ENCODE measurements around the gene PLCB2.

PLCB2 gene

GRCh38 chr15:40346579-40347558 lies 39.1 kb upstream of the PLCB2 start:
- Histone ChIP-seq H3K27me3 (ENCODE audit: control insufficient read depth, insufficient read depth, low read length, poor library complexity, severe bottlenecking) (no peaks in the 10 kb centered on the region), H3K9me3 (ENCODE audit: control insufficient read depth, low read length) (no peaks in the 10 kb centered on the region), H3K27ac (ENCODE audit: insufficient read depth, low read depth, low read length, poor library complexity, severe bottlenecking) (no peak overlapping the region), H3K4me1 (ENCODE audit: control insufficient read depth, insufficient read depth, low read length) (peaks cover 2% of the 10 kb centered on the region), H3K4me3 (ENCODE audit: insufficient read depth, low read depth, low read length) (no peak overlapping the region), H3K36me3 (ENCODE audit: control insufficient read depth, insufficient read depth, low read length) (no peaks in the 10 kb centered on the region)
- 90% methylated on average over 15 of the region's 15 CpGs for WGBS, 2 experiments

- Histone ChIP-seq H3K36me3 (ENCODE audit: control insufficient read depth, insufficient read depth, low read length) (no peaks in the 10 kb centered on the region), H3K27ac (ENCODE audit: insufficient read depth, low read depth, low read length, poor library complexity, severe bottlenecking) (no peak overlapping the region), H3K4me1 (ENCODE audit: control insufficient read depth, insufficient read depth, low read length) (peaks cover 6% of the 10 kb centered on the region), H3K27me3 (ENCODE audit: control insufficient read depth, insufficient read depth, low read length, poor library complexity, severe bottlenecking) (no peaks in the 10 kb centered on the region), H3K4me3 (ENCODE audit: insufficient read depth, low read depth, low read length) (no peak overlapping the region), H3K9me3 (ENCODE audit: control insufficient read depth, low read length) (no peaks in the 10 kb centered on the region)
- WGBS, 2 experiments = 92 to 93% methylated on average over 6 of the region's 6 CpGs
Observed at GRCh38 chr15:40345867-40346578, 38.3 kb upstream of the PLCB2 start.

GRCh38 chr15:40345225-40345866 lies 37.6 kb upstream of the PLCB2 start:
- Histone ChIP-seq H3K4me1 (ENCODE audit: control insufficient read depth, insufficient read depth, low read length) (peaks cover 13% of the 10 kb centered on the region), H3K9me3 (ENCODE audit: control insufficient read depth, low read length) (no peaks in the 10 kb centered on the region), H3K27ac (ENCODE audit: insufficient read depth, low read depth, low read length, poor library complexity, severe bottlenecking) (no peak overlapping the region), H3K36me3 (ENCODE audit: control insufficient read depth, insufficient read depth, low read length) (no peaks in the 10 kb centered on the region), H3K27me3 (ENCODE audit: control insufficient read depth, insufficient read depth, low read length, poor library complexity, severe bottlenecking) (no peaks in the 10 kb centered on the region), H3K4me3 (ENCODE audit: insufficient read depth, low read depth, low read length) (no peak overlapping the region)
- WGBS, 2 experiments = 86 to 87% methylated on average over 10 of the region's 10 CpGs

- Histone ChIP-seq H3K4me1 (ENCODE audit: control insufficient read depth, insufficient read depth, low read length) (peaks cover 20% of the 10 kb centered on the region), H3K27me3 (ENCODE audit: control insufficient read depth, insufficient read depth, low read length, poor library complexity, severe bottlenecking) (no peaks in the 10 kb centered on the region), H3K4me3 (ENCODE audit: insufficient read depth, low read depth, low read length) (no peak overlapping the region), H3K36me3 (ENCODE audit: control insufficient read depth, insufficient read depth, low read length) (no peaks in the 10 kb centered on the region), H3K9me3 (ENCODE audit: control insufficient read depth, low read length) (no peaks in the 10 kb centered on the region), H3K27ac (ENCODE audit: insufficient read depth, low read depth, low read length, poor library complexity, severe bottlenecking) (no peak overlapping the region)
- WGBS, 2 experiments = 64% methylated on average over 15 of the region's 15 CpGs
Observed at GRCh38 chr15:40344631-40345120, 36.9 kb upstream of the PLCB2 start.

- H3K27ac ChIP-seq (ENCODE audit: insufficient read depth, low read depth, low read length, poor library complexity, severe bottlenecking) = no peak overlapping the region
- H3K36me3 ChIP-seq (ENCODE audit: control insufficient read depth, insufficient read depth, low read length) = no peaks in the 10 kb centered on the region
- no peaks in the 10 kb centered on the region for H3K27me3 ChIP-seq (ENCODE audit: control insufficient read depth, insufficient read depth, low read length, poor library complexity, severe bottlenecking)
- WGBS, 2 experiments = 57 to 66% methylated on average over 6 of the region's 6 CpGs
- H3K4me3 ChIP-seq (ENCODE audit: insufficient read depth, low read depth, low read length) = no peak overlapping the region
- H3K4me1 ChIP-seq (ENCODE audit: control insufficient read depth, insufficient read depth, low read length) = peaks cover 21% of the 10 kb centered on the region
- H3K9me3 ChIP-seq (ENCODE audit: control insufficient read depth, low read length) = no peaks in the 10 kb centered on the region
Observed at GRCh38 chr15:40344217-40344616, 36.5 kb upstream of the PLCB2 start.

- Histone ChIP-seq H3K4me1 (ENCODE audit: control insufficient read depth, insufficient read depth, low read length) (peaks cover 21% of the 10 kb centered on the region), H3K9me3 (ENCODE audit: control insufficient read depth, low read length) (no peaks in the 10 kb centered on the region), H3K4me3 (ENCODE audit: insufficient read depth, low read depth, low read length) (no peak overlapping the region), H3K27me3 (ENCODE audit: control insufficient read depth, insufficient read depth, low read length, poor library complexity, severe bottlenecking) (no peaks in the 10 kb centered on the region), H3K27ac (ENCODE audit: insufficient read depth, low read depth, low read length, poor library complexity, severe bottlenecking) (no peak overlapping the region), H3K36me3 (ENCODE audit: control insufficient read depth, insufficient read depth, low read length) (no peaks in the 10 kb centered on the region)
- 84 to 87% methylated on average over 10 of the region's 10 CpGs for WGBS, 2 experiments
Observed at GRCh38 chr15:40343512-40343911, 35.8 kb upstream of the PLCB2 start.

GRCh38 chr15:40342416-40343320 lies 34.9 kb upstream of the PLCB2 start:
- whole genome bisulfite sequencing, 2 experiments = 80 to 84% methylated on average over 7 of the region's 7 CpGs
- Histone ChIP-seq H3K36me3 (ENCODE audit: control insufficient read depth, insufficient read depth, low read length) (no peaks in the 10 kb centered on the region), H3K4me3 (ENCODE audit: insufficient read depth, low read depth, low read length) (no peak overlapping the region), H3K27me3 (ENCODE audit: control insufficient read depth, insufficient read depth, low read length, poor library complexity, severe bottlenecking) (no peaks in the 10 kb centered on the region), H3K9me3 (ENCODE audit: control insufficient read depth, low read length) (no peaks in the 10 kb centered on the region), H3K4me1 (ENCODE audit: control insufficient read depth, insufficient read depth, low read length) (peaks cover 21% of the 10 kb centered on the region), H3K27ac (ENCODE audit: insufficient read depth, low read depth, low read length, poor library complexity, severe bottlenecking) (no peak overlapping the region)

- H3K27ac ChIP-seq (ENCODE audit: insufficient read depth, low read depth, low read length, poor library complexity, severe bottlenecking) = no peak within 1 kb of the TSS
- H3K36me3 ChIP-seq (ENCODE audit: control insufficient read depth, insufficient read depth, low read length) = no peaks in the 10 kb centered on the region
- 43 to 49% methylated on average over 17 of the region's 17 CpGs for WGBS, 2 experiments
- H3K27me3 ChIP-seq (ENCODE audit: control insufficient read depth, insufficient read depth, low read length, poor library complexity, severe bottlenecking) = no peaks in the 10 kb centered on the region
- no peaks in the 10 kb centered on the region for H3K9me3 ChIP-seq (ENCODE audit: control insufficient read depth, low read length)
- H3K4me3 ChIP-seq (ENCODE audit: insufficient read depth, low read depth, low read length) = no peak within 1 kb of the TSS
- H3K4me1 ChIP-seq (ENCODE audit: control insufficient read depth, insufficient read depth, low read length) = peaks cover 19% of the 10 kb centered on the region
Observed at GRCh38 chr15:40340740-40341400, 33.1 kb upstream of the PLCB2 start, which contains the start of gene CCDC9B. Gene CCDC9B (minus strand): TSS chr15:40340939. CDS start chr15:40340819, 120 bp downstream.
